Stimulated activated CD4-positive, alpha-beta T cell treated with anti-CD3 and anti-CD28 coated beads, Interleukin-15, amount 100 ng/mL, for 48 hours (primary cell): Measurements from ENCODE around the gene SUSD1.
"Not testable (repeated sequence)": the region's sequence is repeated elsewhere in the genome, so short reads cannot be mapped to it uniquely, and the experiment has no call there.

Experiments used
- DNase-seq, 2 donors: peaks; one replicate each; pipeline ENCODE4 v3.0.0-alpha.2; 2020; ENCODE audit warnings: low read depth in 2 of 2

The SUSD1 gene

GRCh38 chr9:112174965-112175795 is at the start of gene SUSD1:
Gene SUSD1, minus strand, starts transcription at chr9:112175297. Its CDS starts 62 bp downstream, at chr9:112175235.
- no peak for DNase-seq

- no peak for DNase-seq
Measured at GRCh38 chr9:112224401-112225289, 49.5 kb upstream of the SUSD1 start.

- no peak for DNase-seq
Measured at GRCh38 chr9:112218908-112219307, 43.8 kb upstream of the SUSD1 start.

- no peak for DNase-seq
Measured at GRCh38 chr9:112212926-112213325, 37.8 kb upstream of the SUSD1 start.

GRCh38 chr9:112207451-112207850 is 32.4 kb upstream of the SUSD1 start:
- DNase-seq, result no peak

GRCh38 chr9:112203536-112203935 is 28.4 kb upstream of the SUSD1 start:
- DNase-seq, result no peak

GRCh38 chr9:112200711-112201110 is 25.6 kb upstream of the SUSD1 start:
- no peak for DNase-seq

GRCh38 chr9:112198646-112199045 is 23.5 kb upstream of the SUSD1 start:
- no peak for DNase-seq

GRCh38 chr9:112194969-112195431 is 19.9 kb upstream of the SUSD1 start:
- DNase-seq, result no peak

GRCh38 chr9:112193572-112194288 is 18.6 kb upstream of the SUSD1 start:
- no peak for DNase-seq

- DNase-seq, result not testable (repeated sequence)
Measured at GRCh38 chr9:112190320-112190719, 15.2 kb upstream of the SUSD1 start.

- no peak for DNase-seq
Measured at GRCh38 chr9:112188884-112189283, 13.8 kb upstream of the SUSD1 start.

- DNase-seq, result no peak
Measured at GRCh38 chr9:112187404-112187803, 12.3 kb upstream of the SUSD1 start.

GRCh38 chr9:112186695-112187094 is 11.6 kb upstream of the SUSD1 start:
- DNase-seq, result no peak

GRCh38 chr9:112184946-112185345 is 9.8 kb upstream of the SUSD1 start:
- no peak for DNase-seq

GRCh38 chr9:112184221-112184620 is 9.1 kb upstream of the SUSD1 start:
- DNase-seq, result no peak

- peak in 1 of 2 donors; percentile 40 for DNase-seq
Measured at GRCh38 chr9:112180387-112180881, 5.3 kb upstream of the SUSD1 start.

GRCh38 chr9:112179816-112180215 is 4.7 kb upstream of the SUSD1 start:
- DNase-seq, result no peak

- DNase-seq, result no peak
Measured at GRCh38 chr9:112176524-112176923, 1.4 kb upstream of the SUSD1 start.

- no peak for DNase-seq
Measured at GRCh38 chr9:112175796-112176315, 759 bp upstream of the SUSD1 start.

- peak; percentile 44 to 64 for DNase-seq
Measured at GRCh38 chr9:112174222-112174964, 704 bp downstream of the SUSD1 start.
